ENCODE measurements around the gene GALNT16.
A peak's percentile ranks its signal among the peaks of the same experiment; 100 is the strongest.

Gene GALNT16

GRCh38 chr14:69333791-69334337 lies 73.9 kb downstream of the GALNT16 start:
- DNase-seq (ENCODE audit: low read depth in 1 of 2, low spot score in 1 of 2), result no peak

- DNase-seq (ENCODE audit: low read depth in 1 of 2, low spot score in 1 of 2), result no peak
Observed at GRCh38 chr14:69334576-69334975, 74.6 kb downstream of the GALNT16 start.

- DNase-seq (ENCODE audit: low read depth in 1 of 2, low spot score in 1 of 2), result no peak
Observed at GRCh38 chr14:69335371-69335771, 75.4 kb downstream of the GALNT16 start.

GRCh38 chr14:69337984-69338383 lies 78.0 kb downstream of the GALNT16 start:
- no peak for DNase-seq (ENCODE audit: low read depth in 1 of 2, low spot score in 1 of 2)

- DNase-seq (ENCODE audit: low read depth in 1 of 2, low spot score in 1 of 2), result no peak
Observed at GRCh38 chr14:69339426-69339825, 79.5 kb downstream of the GALNT16 start.

GRCh38 chr14:69342928-69343525 lies 83.1 kb downstream of the GALNT16 start:
- DNase-seq (ENCODE audit: low read depth in 1 of 2, low spot score in 1 of 2), result no peak

- DNase-seq (ENCODE audit: low read depth in 1 of 2, low spot score in 1 of 2), result no peak
Observed at GRCh38 chr14:69344171-69344570, 84.2 kb downstream of the GALNT16 start.

GRCh38 chr14:69345402-69345801 lies 85.4 kb downstream of the GALNT16 start:
- DNase-seq (ENCODE audit: low read depth in 1 of 2, low spot score in 1 of 2), result no peak

- no peak for DNase-seq (ENCODE audit: low read depth in 1 of 2, low spot score in 1 of 2)
Observed at GRCh38 chr14:69346710-69347109, 86.8 kb downstream of the GALNT16 start.

GRCh38 chr14:69349091-69349777 lies 89.3 kb downstream of the GALNT16 start:
- DNase-seq (ENCODE audit: low read depth in 1 of 2, low spot score in 1 of 2), result no peak

- no peak for DNase-seq (ENCODE audit: low read depth in 1 of 2, low spot score in 1 of 2)
Observed at GRCh38 chr14:69350892-69351291, 90.9 kb downstream of the GALNT16 start.

- DNase-seq (ENCODE audit: low read depth in 1 of 2, low spot score in 1 of 2), result no peak
Observed at GRCh38 chr14:69351385-69351784, 91.4 kb downstream of the GALNT16 start.

- no peak for DNase-seq (ENCODE audit: low read depth in 1 of 2, low spot score in 1 of 2)
Observed at GRCh38 chr14:69351911-69352310, 92.0 kb downstream of the GALNT16 start.

- DNase-seq (ENCODE audit: low read depth in 1 of 2, low spot score in 1 of 2), result no peak
Observed at GRCh38 chr14:69353168-69353567, 93.2 kb downstream of the GALNT16 start.

GRCh38 chr14:69354383-69355153 lies 94.6 kb downstream of the GALNT16 start:
- DNase-seq (ENCODE audit: low read depth in 1 of 2, low spot score in 1 of 2), result peak; percentile 42 to 47

GRCh38 chr14:69355154-69355597 lies 95.2 kb downstream of the GALNT16 start:
- no peak for DNase-seq (ENCODE audit: low read depth in 1 of 2, low spot score in 1 of 2)

GRCh38 chr14:69355607-69356281 lies 95.8 kb downstream of the GALNT16 start:
- DNase-seq (ENCODE audit: low read depth in 1 of 2, low spot score in 1 of 2), result no peak

GRCh38 chr14:69356903-69357543 lies 97.1 kb downstream of the GALNT16 start:
- DNase-seq (ENCODE audit: low read depth in 1 of 2, low spot score in 1 of 2), result no peak

GRCh38 chr14:69357544-69358200 lies 97.7 kb downstream of the GALNT16 start:
- DNase-seq (ENCODE audit: low read depth in 1 of 2, low spot score in 1 of 2), result no peak

- DNase-seq (ENCODE audit: low read depth in 1 of 2, low spot score in 1 of 2), result peak in 1 of 2 donors; percentile 10
Observed at GRCh38 chr14:69358233-69358963, 98.4 kb downstream of the GALNT16 start.

Measured in activated CD4-positive, alpha-beta T cell treated with anti-CD3 and anti-CD28 coated beads, Interleukin-2, amount 50 U/mL, for 24 hours (primary cell).